ENCODE measurements around the gene NQO2.

- TF ChIP-seq CTCF (IDR thresholded peaks at IDR 0.05; ENCODE audit: borderline replicate concordance, extremely low read depth, low read length, poor library complexity, severe bottlenecking) (no peak), EZH2 (IDR thresholded peaks at IDR 0.05; ENCODE audit: borderline replicate concordance, low read depth, low read length, severe bottlenecking) (no peak)
Measured at GRCh38 chr6:2992330-2992979, 7.2 kb upstream of the NQO2 start.

Data from DND-41 (cell line).